T-helper 9 cell (primary cell): Measurements from ENCODE around the gene EEF2KMT.
"Not testable (repeated sequence)": the region's sequence is repeated elsewhere in the genome, so short reads cannot be mapped to it uniquely, and the experiment has no call there.

Experiments used
- DNase-seq: peaks from one replicate; pipeline ENCODE4 v3.0.0-alpha.2; 2020
- total RNA-seq, 2 donors: gene quantifications; one replicate each; lab custom pipeline; 2026; lab: John Stamatoyannopoulos, UW

Gene EEF2KMT, protein sequence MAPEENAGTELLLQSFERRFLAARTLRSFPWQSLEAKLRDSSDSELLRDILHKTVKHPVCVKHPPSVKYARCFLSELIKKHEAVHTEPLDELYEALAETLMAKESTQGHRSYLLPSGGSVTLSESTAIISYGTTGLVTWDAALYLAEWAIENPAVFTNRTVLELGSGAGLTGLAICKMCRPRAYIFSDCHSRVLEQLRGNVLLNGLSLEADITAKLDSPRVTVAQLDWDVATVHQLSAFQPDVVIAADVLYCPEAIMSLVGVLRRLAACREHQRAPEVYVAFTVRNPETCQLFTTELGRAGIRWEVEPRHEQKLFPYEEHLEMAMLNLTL
- total RNA-seq = 3.4 to 17.6 reads per million in 2 donors

DNA sequence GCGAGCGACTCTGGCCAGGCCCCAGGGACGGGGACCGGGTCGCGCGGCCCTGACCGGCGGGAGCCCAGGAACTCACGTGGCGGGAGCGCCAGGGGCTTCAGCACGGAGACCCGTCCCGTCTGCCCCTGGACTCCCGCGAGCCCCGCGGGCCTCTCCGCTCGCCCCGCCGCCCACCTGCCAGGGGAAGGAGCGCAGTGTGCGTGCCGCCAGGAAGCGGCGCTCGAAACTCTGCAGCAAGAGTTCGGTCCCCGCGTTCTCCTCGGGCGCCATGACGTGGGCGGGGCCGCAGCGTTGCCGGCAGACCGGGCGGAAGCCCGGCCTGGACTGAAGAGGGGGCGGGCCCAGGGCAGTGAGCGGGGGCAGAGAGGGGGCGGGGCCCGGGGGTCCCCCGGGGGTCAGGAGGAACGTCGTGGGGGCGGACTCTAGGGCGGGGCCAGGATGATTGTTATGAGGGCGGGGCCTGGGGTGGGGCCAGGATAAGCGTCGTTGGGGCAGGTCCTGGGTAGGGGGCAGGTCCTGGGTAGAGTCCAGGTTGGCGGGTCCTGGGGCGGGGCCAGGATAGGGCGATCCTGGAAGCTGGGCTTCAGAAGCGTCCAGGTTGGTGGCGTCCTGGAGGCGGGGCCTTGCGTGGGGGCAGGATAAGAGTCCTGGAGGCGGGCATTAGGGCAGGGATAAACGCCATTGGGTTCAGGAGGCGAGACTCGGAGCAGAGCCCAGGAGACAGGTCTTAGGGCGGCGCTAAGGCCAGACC lies at the start of gene EEF2KMT:
Gene EEF2KMT, minus strand, starts transcription at position 326 of the 751 bp plus-strand sequence. Its CDS starts 56 bp downstream, at position 270.
- peak; percentile 84 for DNase-seq

DNA sequence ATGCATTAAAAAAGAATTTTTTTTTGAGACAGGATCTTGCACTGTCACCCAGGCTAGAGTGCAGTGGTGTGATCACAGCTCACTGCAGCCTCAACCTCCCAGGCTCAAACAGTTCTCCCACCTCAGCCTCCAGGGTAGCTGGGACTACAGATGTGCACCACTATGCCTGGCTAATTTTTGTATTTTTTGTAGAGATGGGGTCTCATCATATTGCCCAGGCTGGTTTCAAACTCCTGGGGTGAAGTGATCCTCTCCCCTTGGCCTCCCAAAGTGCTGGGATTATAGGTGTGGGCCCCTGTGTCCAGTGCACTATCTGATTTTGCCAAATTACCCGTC lies 47.0 kb upstream of the EEF2KMT start:
- not testable (repeated sequence) for DNase-seq

DNA sequence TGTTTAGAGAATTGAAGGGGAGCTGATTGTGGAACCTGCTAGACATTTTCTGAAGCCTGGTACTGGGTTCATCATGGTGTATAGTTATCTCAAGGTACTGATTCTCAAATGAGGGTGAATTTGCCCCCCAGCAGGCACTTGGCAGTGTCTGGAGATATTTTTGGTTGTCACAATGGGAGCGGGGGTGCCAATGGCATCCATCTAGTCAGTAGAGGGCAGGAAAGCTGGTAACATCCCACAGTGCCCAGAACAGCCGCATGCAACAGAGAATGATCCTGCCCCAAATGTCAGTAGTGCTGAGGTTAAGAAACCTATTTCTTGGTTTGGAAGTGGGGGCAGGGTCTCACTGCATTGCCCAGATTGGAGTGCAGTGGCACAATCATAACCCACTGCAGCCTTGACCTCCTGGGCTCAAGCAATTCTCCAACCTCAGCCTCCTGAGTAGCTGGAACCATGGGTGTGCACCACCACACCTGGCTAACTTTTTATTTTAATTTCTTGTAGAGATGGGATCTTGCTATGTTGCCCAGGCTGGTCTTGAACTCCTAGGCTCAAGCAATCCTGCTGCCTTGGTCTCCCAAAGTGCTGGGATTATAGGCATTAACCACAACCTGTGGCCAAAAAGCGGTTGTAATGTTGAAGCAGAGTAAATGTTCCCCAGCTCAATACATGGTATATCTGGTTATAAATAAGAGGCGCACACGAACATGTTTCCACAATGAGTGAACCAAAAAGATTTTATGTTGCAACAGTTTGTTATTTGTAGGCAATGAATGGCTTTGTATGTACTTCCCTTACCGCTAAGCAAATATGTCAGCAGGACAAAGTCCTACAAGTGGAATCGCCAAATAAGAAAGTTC lies 46.4 kb upstream of the EEF2KMT start:
- DNase-seq = no peak

DNA sequence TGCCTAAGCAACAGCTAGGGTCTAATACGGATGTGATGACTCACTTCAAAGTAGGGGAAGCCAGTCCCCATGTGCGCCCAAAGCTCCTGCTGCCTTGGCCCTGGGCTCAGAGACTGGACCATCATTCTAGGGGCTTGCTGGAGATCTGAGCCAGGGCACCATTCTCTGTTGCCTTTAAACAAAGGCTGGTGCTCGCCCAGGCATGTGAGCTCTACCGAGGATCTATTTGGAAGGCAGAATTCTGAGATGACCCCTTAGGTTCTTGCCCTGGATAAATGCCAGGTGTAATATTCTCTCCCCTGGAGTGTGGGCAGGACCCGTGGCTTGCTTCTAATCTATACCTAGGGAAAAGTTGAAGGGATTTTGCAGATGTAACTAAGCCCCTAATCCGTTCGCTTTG lies 42.6 kb upstream of the EEF2KMT start:
- not testable (repeated sequence) for DNase-seq

DNA sequence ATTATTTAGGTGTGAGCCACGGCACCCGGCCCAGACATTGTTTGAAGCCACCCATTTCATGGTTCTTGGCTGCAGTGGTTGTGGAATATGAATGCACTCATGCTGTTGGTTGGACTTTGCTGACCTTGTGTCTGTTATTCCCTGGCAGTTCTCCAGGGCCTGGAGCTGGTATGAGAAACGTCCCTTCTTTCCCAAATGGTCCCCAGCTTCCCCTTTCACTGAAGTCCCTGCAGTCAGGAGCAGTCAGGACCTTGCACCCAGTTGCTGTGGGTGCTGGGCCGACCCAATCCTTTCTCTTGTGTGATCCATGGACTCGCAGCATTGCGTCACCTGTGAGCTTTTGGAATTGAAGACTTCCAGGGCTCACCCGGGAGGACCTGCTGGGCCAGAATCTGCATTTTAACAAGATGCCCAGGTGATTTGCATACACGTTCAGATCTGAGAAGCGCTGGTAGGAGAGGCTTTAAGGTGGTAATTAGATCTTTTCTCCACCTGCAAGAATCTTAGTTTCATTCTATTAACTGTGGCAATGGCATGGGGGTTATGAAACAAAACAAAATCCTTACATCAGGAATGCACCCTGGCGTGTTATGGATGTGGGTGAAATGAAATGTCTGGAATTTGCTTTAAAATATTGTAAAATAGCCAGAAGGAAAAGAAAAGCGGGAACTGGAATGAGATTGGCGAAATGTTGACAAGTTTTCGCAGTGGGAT lies 37.3 kb upstream of the EEF2KMT start:
- not testable (repeated sequence) for DNase-seq

- not testable (repeated sequence) for DNase-seq
Measured at GRCh38 chr16:5132915-5133600, 35.5 kb upstream of the EEF2KMT start.

- not testable (repeated sequence) for DNase-seq
Measured at GRCh38 chr16:5131467-5132004, 33.9 kb upstream of the EEF2KMT start.

- DNase-seq = peak; percentile 32
Measured at GRCh38 chr16:5117300-5118087, 19.9 kb upstream of the EEF2KMT start.

GRCh38 chr16:5116780-5117295 lies 19.2 kb upstream of the EEF2KMT start:
- DNase-seq = not testable (repeated sequence)

GRCh38 chr16:5110933-5111332 lies 13.3 kb upstream of the EEF2KMT start:
- not testable (repeated sequence) for DNase-seq

DNA sequence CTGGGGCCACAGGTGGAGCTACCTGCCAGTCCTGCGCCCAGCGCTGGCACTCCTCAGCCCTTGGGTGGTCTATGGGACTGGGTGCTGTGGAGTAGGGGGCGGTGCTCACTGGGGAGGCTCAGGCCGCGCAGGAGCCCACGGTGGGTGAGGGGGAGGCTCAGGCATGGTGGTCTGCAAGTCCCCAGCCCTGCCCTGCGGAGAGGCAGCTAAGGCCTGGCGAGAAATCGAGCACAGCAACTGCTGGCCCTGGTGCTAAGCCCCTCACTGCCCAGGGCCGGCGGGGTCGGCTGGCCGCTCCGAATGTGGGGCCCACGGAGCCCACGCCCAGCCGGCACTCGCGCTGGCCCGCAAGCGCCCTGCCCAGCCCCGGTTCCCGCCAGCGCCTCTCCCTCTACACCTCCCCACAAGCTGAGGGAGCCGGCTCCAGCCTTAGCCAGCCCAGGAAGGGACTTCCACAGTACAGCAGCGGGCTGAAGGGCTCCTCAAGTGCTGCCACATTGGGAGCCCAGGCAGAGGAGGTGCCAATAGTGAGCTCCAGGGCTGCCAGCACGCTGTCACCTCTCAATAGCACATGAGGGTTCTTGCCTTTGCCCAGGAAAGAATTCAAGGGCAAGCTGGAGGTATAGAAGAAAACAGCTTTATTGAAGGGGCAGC lies 11.0 kb upstream of the EEF2KMT start:
- DNase-seq = no peak

GRCh38 chr16:5105039-5105438 lies 7.4 kb upstream of the EEF2KMT start:
- not testable (repeated sequence) for DNase-seq

- DNase-seq = not testable (repeated sequence)
Measured at GRCh38 chr16:5103296-5104032, 5.9 kb upstream of the EEF2KMT start.

- not testable (repeated sequence) for DNase-seq
Measured at GRCh38 chr16:5099174-5099573, 1.6 kb upstream of the EEF2KMT start.

GRCh38 chr16:5098221-5099159 lies 895 bp upstream of the EEF2KMT start:
- DNase-seq = peak; percentile 94

- DNase-seq = peak; percentile 22
Measured at GRCh38 chr16:5097061-5097469, 530 bp downstream of the EEF2KMT start.

DNA sequence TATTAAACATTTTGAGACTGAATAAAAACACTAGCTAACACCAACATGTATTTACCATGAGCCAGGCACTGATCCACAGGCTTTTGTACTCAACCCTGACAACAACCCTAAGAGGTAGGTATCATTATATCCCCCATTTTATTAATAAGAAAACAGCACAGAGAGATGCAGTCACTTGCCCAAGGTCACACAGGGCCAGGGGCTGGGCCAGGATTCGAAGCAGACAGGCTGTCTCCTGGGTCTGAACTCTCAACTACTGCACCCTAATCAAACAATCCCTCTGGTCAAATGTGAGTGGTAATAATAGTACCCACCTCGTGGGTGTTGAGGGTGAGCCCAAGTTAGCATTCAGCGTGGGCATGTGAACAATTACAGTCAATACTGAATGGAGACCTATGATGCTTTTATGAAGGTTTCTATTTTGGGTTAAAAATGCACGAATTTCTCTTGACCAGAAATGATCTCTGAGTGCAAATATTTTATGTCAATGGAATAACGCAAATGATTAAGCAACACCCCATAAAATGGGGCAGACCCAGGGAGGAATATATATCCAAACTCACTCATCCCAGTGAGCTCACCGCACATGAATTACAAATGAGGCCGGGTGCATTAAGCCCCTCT lies 1.0 kb downstream of the EEF2KMT start:
- not testable (repeated sequence) for DNase-seq
